WTC11 (cell line): ENCODE measurements around the gene ANXA6. TPM values are rescaled to one million over a fixed set of nuclear protein-coding genes. Genes with fewer than 3 reads are reported as not detected.

Experiments used
- ATAC-seq: fragments of 200-7000 bp; cut with Tn5 transposase; 2 replicates; pipeline ENCODE4 v1.10.0; 2021; ENCODE audit warnings: mild to moderate bottlenecking, moderate library complexity
- CTCF ChIA-PET: fragments of 300-600 bp; sonication (Branson Sonifier 250); formaldehyde crosslinking; loops from one replicate; lab custom pipeline; 2021; ENCODE audit warnings: antibody characterized with exemption; lab: Charles Lee
- POLR2A ChIA-PET: fragments of 350-600 bp; sonication (Branson Sonifier 250); formaldehyde crosslinking; loops from one replicate; lab custom pipeline; 2021; ENCODE audit warnings: antibody characterized with exemption; lab: Charles Lee
- DNase-seq: peaks from one replicate; pipeline ENCODE4 v3.0.0; 2021; ENCODE audit warnings: low spot score
- H3K27ac Mint-ChIP-seq: 2 replicates; pipeline ENCODE4 v1.8.0; 2021; ENCODE audit warnings: mixed read lengths
- H3K27me3 Mint-ChIP-seq: 2 replicates; pipeline ENCODE4 v1.8.0; 2021; ENCODE audit warnings: low read depth, mild to moderate bottlenecking, moderate library complexity, mixed read lengths
- H3K36me3 Mint-ChIP-seq: 2 replicates; pipeline ENCODE4 v1.8.0; 2021; ENCODE audit warnings: mixed read lengths
- H3K4me1 Mint-ChIP-seq: 2 replicates; pipeline ENCODE4 v1.8.0; 2022; ENCODE audit warnings: mixed read lengths
- H3K4me3 Mint-ChIP-seq: 2 replicates; pipeline ENCODE4 v1.8.0; 2021; ENCODE audit warnings: mild to moderate bottlenecking, moderate library complexity, mixed read lengths
- H3K9me3 Mint-ChIP-seq: 2 replicates; pipeline ENCODE4 v1.8.0; 2021; ENCODE audit warnings: mixed read lengths
- CREB1 ChIP-seq: sonication (generic); formaldehyde crosslinking; IDR thresholded peaks from 2 replicates; pipeline ENCODE4 v1.8.0; 2023; ENCODE audit warnings: mild to moderate bottlenecking, missing genetic modification reagents
- GABPB1 ChIP-seq: sonication (generic); formaldehyde crosslinking; IDR thresholded peaks from 2 replicates; pipeline ENCODE4 v1.8.1; 2023; ENCODE audit warnings: mild to moderate bottlenecking, missing genetic modification reagents
- GTF2I ChIP-seq: fragments of 250-450 bp; sonication (Bioruptor Pico); conservative IDR thresholded peaks from 2 replicates; pipeline ENCODE4 v1.4.0; 2021; ENCODE audit warnings: mild to moderate bottlenecking
- NFYB ChIP-seq: sonication (generic); formaldehyde crosslinking; conservative IDR thresholded peaks from 2 replicates; pipeline ENCODE4 v1.8.0; 2022; ENCODE audit warnings: low read depth, missing genetic modification reagents
- OVOL2 ChIP-seq: fragments of 250-450 bp; sonication (Bioruptor Pico); IDR thresholded peaks from 2 replicates; pipeline ENCODE4 v1.9.0; 2021; ENCODE audit warnings: mild to moderate bottlenecking, borderline replicate concordance
- SP1 ChIP-seq: sonication (generic); formaldehyde crosslinking; conservative IDR thresholded peaks from 2 replicates; pipeline ENCODE4 v1.8.1; 2022; ENCODE audit warnings: missing genetic modification reagents
- TEAD4 ChIP-seq: sonication (generic); formaldehyde crosslinking; IDR thresholded peaks from 2 replicates; pipeline ENCODE4 v1.8.0; 2022; ENCODE audit warnings: mild to moderate bottlenecking, missing genetic modification reagents
- ZNF671 ChIP-seq: fragments of 250-450 bp; sonication (Bioruptor Pico); IDR thresholded peaks from 2 replicates; pipeline ENCODE4 v1.8.0; 2021; ENCODE audit warnings: mild to moderate bottlenecking
- total RNA-seq: library from RNA; stranded (reverse); gene quantifications from 3 replicates; pipeline ENCODE4 v1.2.3, GENCODE V29; 2021
- TF ChIP-seq, protein P1 (sequence below): sonication (generic); formaldehyde crosslinking; IDR thresholded peaks from 2 replicates; pipeline ENCODE4 v1.8.0; 2022; ENCODE audit warnings: missing genetic modification reagents
- TF ChIP-seq, protein P2 (sequence below): sonication (generic); formaldehyde crosslinking; IDR thresholded peaks from 2 replicates; pipeline ENCODE4 v1.8.0; 2023; ENCODE audit warnings: missing genetic modification reagents, mild to moderate bottlenecking, borderline replicate concordance
- TF ChIP-seq, protein P3 (sequence below): sonication (generic); formaldehyde crosslinking; IDR thresholded peaks from 2 replicates; pipeline ENCODE4 v1.8.1; 2022; ENCODE audit warnings: low read depth, missing genetic modification reagents, borderline replicate concordance
- TF ChIP-seq, protein P4 (sequence below): sonication (generic); formaldehyde crosslinking; IDR thresholded peaks from 2 replicates; pipeline ENCODE4 v1.8.0; 2022; ENCODE audit warnings: mild to moderate bottlenecking, missing genetic modification reagents
- TF ChIP-seq, protein P5 (sequence below): sonication (generic); formaldehyde crosslinking; IDR thresholded peaks from 2 replicates; pipeline ENCODE4 v1.8.1; 2023; ENCODE audit warnings: mild to moderate bottlenecking, missing genetic modification reagents, moderate library complexity
- TF ChIP-seq, protein P6 (sequence below): sonication (generic); formaldehyde crosslinking; IDR thresholded peaks from 2 replicates; pipeline ENCODE4 v1.8.1; 2023; ENCODE audit warnings: mild to moderate bottlenecking, missing genetic modification reagents, borderline replicate concordance
- TF ChIP-seq, protein P7 (sequence below): sonication (generic); formaldehyde crosslinking; IDR thresholded peaks from 2 replicates; pipeline ENCODE4 v1.8.1; 2023; ENCODE audit warnings: mild to moderate bottlenecking, missing genetic modification reagents, moderate library complexity
- TF ChIP-seq, protein P8 (sequence below): sonication (generic); formaldehyde crosslinking; IDR thresholded peaks from 2 replicates; pipeline ENCODE4 v1.8.1; 2022; ENCODE audit warnings: mild to moderate bottlenecking, missing genetic modification reagents, moderate library complexity, borderline replicate concordance

Gene ANXA6
- total RNA-seq, 1 experiment from 2014 or later, result 92.8 TPM

DNA sequence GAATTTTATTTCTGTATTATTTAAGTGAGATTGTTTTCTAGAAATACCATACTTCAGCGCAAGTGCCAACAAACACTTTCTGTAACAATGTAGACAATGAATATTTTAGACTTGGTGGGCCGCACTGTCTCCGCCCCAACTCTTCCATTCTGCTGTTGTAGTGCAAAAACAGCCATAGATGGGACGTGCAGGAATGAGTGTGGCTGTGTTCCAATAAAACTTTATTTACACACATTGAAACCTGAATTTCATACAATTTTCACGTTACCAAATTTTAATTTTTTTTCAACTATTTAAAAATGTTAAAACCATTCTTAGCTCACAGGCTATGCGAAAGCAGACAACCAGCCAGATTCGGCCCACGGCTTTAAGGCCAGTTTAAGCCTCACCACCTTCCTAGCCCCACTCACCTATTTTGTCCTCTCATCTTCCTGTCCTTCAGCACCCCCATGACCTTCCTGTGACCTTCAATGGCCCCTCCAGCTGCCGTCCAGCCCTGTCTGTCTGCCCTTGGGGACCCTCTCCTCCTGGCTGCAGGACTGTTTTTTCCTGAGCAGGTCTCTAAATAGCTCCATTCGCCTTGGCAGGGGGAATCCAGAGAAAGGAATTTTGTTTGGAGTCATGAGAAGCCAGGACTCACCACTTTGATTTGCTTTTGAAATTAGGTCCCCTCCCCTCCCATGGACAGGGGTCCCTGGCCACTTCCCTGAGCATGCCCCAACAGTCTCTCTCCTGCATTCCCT is 11.2 kb upstream of the ANXA6 start:
- ChIA-PET POLR2A (interaction anchor here (0.6 kb wide), 1 partner anchor 43 kb away, joined by 4 read pairs; no protein-coding TSS in a partner anchor), CTCF (interaction anchor here (0.6 to 7.5 kb wide), 10 partner anchors 43 to 613 kb away, joined by 3 to 191 read pairs (median 4); partner anchors contain the start of gene CCDC69)
- Mint-ChIP-seq H3K27me3 (0 out of 2 replicates have a peak, but pooled peaks cover 4% of the 10 kb centered on the region), H3K4me1 (peaks cover 6% of the 10 kb centered on the region), H3K27ac (no peak overlapping the region), H3K9me3 (no peaks in the 10 kb centered on the region), H3K36me3 (no peaks in the 10 kb centered on the region), H3K4me3 (no peak overlapping the region)
- DNase-seq (no peak), ATAC-seq (no peak)
- TF ChIP-seq, protein P1, sequence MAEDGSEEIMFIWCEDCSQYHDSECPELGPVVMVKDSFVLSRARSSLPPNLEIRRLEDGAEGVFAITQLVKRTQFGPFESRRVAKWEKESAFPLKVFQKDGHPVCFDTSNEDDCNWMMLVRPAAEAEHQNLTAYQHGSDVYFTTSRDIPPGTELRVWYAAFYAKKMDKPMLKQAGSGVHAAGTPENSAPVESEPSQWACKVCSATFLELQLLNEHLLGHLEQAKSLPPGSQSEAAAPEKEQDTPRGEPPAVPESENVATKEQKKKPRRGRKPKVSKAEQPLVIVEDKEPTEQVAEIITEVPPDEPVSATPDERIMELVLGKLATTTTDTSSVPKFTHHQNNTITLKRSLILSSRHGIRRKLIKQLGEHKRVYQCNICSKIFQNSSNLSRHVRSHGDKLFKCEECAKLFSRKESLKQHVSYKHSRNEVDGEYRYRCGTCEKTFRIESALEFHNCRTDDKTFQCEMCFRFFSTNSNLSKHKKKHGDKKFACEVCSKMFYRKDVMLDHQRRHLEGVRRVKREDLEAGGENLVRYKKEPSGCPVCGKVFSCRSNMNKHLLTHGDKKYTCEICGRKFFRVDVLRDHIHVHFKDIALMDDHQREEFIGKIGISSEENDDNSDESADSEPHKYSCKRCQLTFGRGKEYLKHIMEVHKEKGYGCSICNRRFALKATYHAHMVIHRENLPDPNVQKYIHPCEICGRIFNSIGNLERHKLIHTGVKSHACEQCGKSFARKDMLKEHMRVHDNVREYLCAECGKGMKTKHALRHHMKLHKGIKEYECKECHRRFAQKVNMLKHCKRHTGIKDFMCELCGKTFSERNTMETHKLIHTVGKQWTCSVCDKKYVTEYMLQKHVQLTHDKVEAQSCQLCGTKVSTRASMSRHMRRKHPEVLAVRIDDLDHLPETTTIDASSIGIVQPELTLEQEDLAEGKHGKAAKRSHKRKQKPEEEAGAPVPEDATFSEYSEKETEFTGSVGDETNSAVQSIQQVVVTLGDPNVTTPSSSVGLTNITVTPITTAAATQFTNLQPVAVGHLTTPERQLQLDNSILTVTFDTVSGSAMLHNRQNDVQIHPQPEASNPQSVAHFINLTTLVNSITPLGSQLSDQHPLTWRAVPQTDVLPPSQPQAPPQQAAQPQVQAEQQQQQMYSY, result no peak
- TF ChIP-seq GABPB1 (no peak), NFYB (CRISPR knock-in tag) (no peak), SP1 (CRISPR knock-in tag) (no peak)
- TF ChIP-seq, protein P2, sequence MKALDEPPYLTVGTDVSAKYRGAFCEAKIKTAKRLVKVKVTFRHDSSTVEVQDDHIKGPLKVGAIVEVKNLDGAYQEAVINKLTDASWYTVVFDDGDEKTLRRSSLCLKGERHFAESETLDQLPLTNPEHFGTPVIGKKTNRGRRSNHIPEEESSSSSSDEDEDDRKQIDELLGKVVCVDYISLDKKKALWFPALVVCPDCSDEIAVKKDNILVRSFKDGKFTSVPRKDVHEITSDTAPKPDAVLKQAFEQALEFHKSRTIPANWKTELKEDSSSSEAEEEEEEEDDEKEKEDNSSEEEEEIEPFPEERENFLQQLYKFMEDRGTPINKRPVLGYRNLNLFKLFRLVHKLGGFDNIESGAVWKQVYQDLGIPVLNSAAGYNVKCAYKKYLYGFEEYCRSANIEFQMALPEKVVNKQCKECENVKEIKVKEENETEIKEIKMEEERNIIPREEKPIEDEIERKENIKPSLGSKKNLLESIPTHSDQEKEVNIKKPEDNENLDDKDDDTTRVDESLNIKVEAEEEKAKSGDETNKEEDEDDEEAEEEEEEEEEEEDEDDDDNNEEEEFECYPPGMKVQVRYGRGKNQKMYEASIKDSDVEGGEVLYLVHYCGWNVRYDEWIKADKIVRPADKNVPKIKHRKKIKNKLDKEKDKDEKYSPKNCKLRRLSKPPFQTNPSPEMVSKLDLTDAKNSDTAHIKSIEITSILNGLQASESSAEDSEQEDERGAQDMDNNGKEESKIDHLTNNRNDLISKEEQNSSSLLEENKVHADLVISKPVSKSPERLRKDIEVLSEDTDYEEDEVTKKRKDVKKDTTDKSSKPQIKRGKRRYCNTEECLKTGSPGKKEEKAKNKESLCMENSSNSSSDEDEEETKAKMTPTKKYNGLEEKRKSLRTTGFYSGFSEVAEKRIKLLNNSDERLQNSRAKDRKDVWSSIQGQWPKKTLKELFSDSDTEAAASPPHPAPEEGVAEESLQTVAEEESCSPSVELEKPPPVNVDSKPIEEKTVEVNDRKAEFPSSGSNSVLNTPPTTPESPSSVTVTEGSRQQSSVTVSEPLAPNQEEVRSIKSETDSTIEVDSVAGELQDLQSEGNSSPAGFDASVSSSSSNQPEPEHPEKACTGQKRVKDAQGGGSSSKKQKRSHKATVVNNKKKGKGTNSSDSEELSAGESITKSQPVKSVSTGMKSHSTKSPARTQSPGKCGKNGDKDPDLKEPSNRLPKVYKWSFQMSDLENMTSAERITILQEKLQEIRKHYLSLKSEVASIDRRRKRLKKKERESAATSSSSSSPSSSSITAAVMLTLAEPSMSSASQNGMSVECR (CRISPR knock-in tag), result no peak
- TF ChIP-seq, protein P3, sequence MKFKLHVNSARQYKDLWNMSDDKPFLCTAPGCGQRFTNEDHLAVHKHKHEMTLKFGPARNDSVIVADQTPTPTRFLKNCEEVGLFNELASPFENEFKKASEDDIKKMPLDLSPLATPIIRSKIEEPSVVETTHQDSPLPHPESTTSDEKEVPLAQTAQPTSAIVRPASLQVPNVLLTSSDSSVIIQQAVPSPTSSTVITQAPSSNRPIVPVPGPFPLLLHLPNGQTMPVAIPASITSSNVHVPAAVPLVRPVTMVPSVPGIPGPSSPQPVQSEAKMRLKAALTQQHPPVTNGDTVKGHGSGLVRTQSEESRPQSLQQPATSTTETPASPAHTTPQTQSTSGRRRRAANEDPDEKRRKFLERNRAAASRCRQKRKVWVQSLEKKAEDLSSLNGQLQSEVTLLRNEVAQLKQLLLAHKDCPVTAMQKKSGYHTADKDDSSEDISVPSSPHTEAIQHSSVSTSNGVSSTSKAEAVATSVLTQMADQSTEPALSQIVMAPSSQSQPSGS, result no peak
- TF ChIP-seq, protein P4, sequence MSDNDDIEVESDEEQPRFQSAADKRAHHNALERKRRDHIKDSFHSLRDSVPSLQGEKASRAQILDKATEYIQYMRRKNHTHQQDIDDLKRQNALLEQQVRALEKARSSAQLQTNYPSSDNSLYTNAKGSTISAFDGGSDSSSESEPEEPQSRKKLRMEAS (CRISPR knock-in tag), result no peak

DNA sequence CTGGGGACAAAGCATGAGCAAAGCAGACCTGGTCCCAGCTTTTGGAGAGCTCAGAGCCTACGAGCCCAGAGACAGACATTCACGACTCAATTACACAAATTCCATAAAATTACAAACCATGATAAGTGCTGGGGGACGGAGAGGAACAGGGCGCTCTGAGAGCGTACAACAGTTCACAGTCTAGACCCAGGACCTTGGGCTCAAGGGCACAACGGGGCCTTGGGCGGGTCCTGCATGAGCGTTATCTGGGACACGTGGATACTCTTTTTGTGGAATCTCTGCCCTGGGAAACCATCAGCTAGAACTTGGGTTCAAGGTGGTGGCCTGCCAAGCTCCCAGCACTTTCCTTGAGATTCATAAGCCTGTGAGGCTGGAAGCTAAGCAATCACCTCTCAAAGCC is 9.4 kb upstream of the ANXA6 start:
- ATAC-seq, result no peak
- ChIA-PET POLR2A (no interaction called here), CTCF (interaction anchor here (0.7 to 7.5 kb wide), 6 partner anchors 41 to 577 kb away, joined by 3 to 191 read pairs (median 32); no protein-coding TSS in a partner anchor)
- peaks cover 6% of the 10 kb centered on the region for H3K4me1 Mint-ChIP-seq
- H3K9me3 Mint-ChIP-seq, result no peaks in the 10 kb centered on the region
- H3K27ac Mint-ChIP-seq, result no peak overlapping the region
- H3K27me3 Mint-ChIP-seq, result 0 out of 2 replicates have a peak, but pooled peaks cover 4% of the 10 kb centered on the region
- H3K4me3 Mint-ChIP-seq, result no peak overlapping the region
- H3K36me3 Mint-ChIP-seq, result no peaks in the 10 kb centered on the region
- no peak for DNase-seq
- TF ChIP-seq OVOL2 (no peak), SP1 (CRISPR knock-in tag) (no peak), ZNF671 (CRISPR knock-in tag) (no peak), CREB1 (CRISPR knock-in tag) (no peak), GABPB1 (no peak), TEAD4 (CRISPR knock-in tag) (no peak), GTF2I (CRISPR knock-in tag) (no peak)
- TF ChIP-seq, protein P5, sequence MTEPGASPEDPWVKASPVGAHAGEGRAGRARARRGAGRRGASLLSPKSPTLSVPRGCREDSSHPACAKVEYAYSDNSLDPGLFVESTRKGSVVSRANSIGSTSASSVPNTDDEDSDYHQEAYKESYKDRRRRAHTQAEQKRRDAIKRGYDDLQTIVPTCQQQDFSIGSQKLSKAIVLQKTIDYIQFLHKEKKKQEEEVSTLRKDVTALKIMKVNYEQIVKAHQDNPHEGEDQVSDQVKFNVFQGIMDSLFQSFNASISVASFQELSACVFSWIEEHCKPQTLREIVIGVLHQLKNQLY (CRISPR knock-in tag), result no peak
- TF ChIP-seq, protein P6, sequence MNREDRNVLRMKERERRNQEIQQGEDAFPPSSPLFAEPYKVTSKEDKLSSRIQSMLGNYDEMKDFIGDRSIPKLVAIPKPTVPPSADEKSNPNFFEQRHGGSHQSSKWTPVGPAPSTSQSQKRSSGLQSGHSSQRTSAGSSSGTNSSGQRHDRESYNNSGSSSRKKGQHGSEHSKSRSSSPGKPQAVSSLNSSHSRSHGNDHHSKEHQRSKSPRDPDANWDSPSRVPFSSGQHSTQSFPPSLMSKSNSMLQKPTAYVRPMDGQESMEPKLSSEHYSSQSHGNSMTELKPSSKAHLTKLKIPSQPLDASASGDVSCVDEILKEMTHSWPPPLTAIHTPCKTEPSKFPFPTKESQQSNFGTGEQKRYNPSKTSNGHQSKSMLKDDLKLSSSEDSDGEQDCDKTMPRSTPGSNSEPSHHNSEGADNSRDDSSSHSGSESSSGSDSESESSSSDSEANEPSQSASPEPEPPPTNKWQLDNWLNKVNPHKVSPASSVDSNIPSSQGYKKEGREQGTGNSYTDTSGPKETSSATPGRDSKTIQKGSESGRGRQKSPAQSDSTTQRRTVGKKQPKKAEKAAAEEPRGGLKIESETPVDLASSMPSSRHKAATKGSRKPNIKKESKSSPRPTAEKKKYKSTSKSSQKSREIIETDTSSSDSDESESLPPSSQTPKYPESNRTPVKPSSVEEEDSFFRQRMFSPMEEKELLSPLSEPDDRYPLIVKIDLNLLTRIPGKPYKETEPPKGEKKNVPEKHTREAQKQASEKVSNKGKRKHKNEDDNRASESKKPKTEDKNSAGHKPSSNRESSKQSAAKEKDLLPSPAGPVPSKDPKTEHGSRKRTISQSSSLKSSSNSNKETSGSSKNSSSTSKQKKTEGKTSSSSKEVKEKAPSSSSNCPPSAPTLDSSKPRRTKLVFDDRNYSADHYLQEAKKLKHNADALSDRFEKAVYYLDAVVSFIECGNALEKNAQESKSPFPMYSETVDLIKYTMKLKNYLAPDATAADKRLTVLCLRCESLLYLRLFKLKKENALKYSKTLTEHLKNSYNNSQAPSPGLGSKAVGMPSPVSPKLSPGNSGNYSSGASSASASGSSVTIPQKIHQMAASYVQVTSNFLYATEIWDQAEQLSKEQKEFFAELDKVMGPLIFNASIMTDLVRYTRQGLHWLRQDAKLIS (CRISPR knock-in tag), result no peak
- TF ChIP-seq, protein P7, sequence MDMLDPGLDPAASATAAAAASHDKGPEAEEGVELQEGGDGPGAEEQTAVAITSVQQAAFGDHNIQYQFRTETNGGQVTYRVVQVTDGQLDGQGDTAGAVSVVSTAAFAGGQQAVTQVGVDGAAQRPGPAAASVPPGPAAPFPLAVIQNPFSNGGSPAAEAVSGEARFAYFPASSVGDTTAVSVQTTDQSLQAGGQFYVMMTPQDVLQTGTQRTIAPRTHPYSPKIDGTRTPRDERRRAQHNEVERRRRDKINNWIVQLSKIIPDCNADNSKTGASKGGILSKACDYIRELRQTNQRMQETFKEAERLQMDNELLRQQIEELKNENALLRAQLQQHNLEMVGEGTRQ, result no peak
- TF ChIP-seq, protein P8, sequence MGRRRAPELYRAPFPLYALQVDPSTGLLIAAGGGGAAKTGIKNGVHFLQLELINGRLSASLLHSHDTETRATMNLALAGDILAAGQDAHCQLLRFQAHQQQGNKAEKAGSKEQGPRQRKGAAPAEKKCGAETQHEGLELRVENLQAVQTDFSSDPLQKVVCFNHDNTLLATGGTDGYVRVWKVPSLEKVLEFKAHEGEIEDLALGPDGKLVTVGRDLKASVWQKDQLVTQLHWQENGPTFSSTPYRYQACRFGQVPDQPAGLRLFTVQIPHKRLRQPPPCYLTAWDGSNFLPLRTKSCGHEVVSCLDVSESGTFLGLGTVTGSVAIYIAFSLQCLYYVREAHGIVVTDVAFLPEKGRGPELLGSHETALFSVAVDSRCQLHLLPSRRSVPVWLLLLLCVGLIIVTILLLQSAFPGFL, result no peak
